Anterior cingulate cortex (tissue), 58 donors: Measurements from ENCODE around the gene ATP8B4.

Experiments used
- DNase-seq, 58 donors: peaks; one replicate each; lab custom pipeline; 2025; lab: John Stamatoyannopoulos, UW

The ATP8B4 gene

GRCh38 chr15:49901321-49901720, 217.7 kb downstream of the ATP8B4 start:
- no peak for DNase-seq

- no peak for DNase-seq
Observed at GRCh38 chr15:49900903-49901235, 218.2 kb downstream of the ATP8B4 start.

GRCh38 chr15:49900006-49900902, 218.8 kb downstream of the ATP8B4 start:
- no peak for DNase-seq

- DNase-seq = no peak
Observed at GRCh38 chr15:49898575-49899283, 220.3 kb downstream of the ATP8B4 start.

GRCh38 chr15:49898097-49898496, 220.9 kb downstream of the ATP8B4 start:
- DNase-seq = no peak

- DNase-seq = peak in 1 of 58 donors; percentile 10
Observed at GRCh38 chr15:49895347-49896223, 223.4 kb downstream of the ATP8B4 start.

- DNase-seq = no peak
Observed at GRCh38 chr15:49890689-49891088, 228.3 kb downstream of the ATP8B4 start.

- no peak for DNase-seq
Observed at GRCh38 chr15:49889536-49889935, 229.5 kb downstream of the ATP8B4 start.

- DNase-seq = no peak
Observed at GRCh38 chr15:49888734-49889133, 230.3 kb downstream of the ATP8B4 start.

- DNase-seq = no peak
Observed at GRCh38 chr15:49888323-49888693, 230.7 kb downstream of the ATP8B4 start.

GRCh38 chr15:49887659-49888322, 231.2 kb downstream of the ATP8B4 start:
- DNase-seq = no peak

GRCh38 chr15:49883121-49883520, 235.9 kb downstream of the ATP8B4 start:
- no peak for DNase-seq

GRCh38 chr15:49881866-49882265, 237.2 kb downstream of the ATP8B4 start:
- DNase-seq = no peak

GRCh38 chr15:49881433-49881832, 237.6 kb downstream of the ATP8B4 start:
- DNase-seq = no peak

- DNase-seq = no peak
Observed at GRCh38 chr15:49877873-49878521, 241.0 kb downstream of the ATP8B4 start.

- DNase-seq = no peak
Observed at GRCh38 chr15:49877117-49877872, 241.7 kb downstream of the ATP8B4 start.

- no peak for DNase-seq
Observed at GRCh38 chr15:49876401-49877038, 242.5 kb downstream of the ATP8B4 start.

- DNase-seq = no peak
Observed at GRCh38 chr15:49875392-49875791, 243.6 kb downstream of the ATP8B4 start.

GRCh38 chr15:49870472-49870871, 248.6 kb downstream of the ATP8B4 start:
- no peak for DNase-seq
